WTC11 (cell line): ENCODE measurements around the gene CINP. TPM values are rescaled to one million over a fixed set of nuclear protein-coding genes. Genes with fewer than 3 reads are reported as not detected.

Experiments used
- ATAC-seq: fragments of 200-7000 bp; cut with Tn5 transposase; 2 replicates; pipeline ENCODE4 v1.10.0; 2021; ENCODE audit warnings: mild to moderate bottlenecking, moderate library complexity
- CTCF ChIA-PET: fragments of 300-600 bp; sonication (Branson Sonifier 250); formaldehyde crosslinking; loops from one replicate; lab custom pipeline; 2021; ENCODE audit warnings: antibody characterized with exemption; lab: Charles Lee
- POLR2A ChIA-PET: fragments of 350-600 bp; sonication (Branson Sonifier 250); formaldehyde crosslinking; loops from one replicate; lab custom pipeline; 2021; ENCODE audit warnings: antibody characterized with exemption; lab: Charles Lee
- DNase-seq: peaks from one replicate; pipeline ENCODE4 v3.0.0; 2021; ENCODE audit warnings: low spot score
- H3K27ac Mint-ChIP-seq: 2 replicates; pipeline ENCODE4 v1.8.0; 2021; ENCODE audit warnings: mixed read lengths
- H3K27me3 Mint-ChIP-seq: 2 replicates; pipeline ENCODE4 v1.8.0; 2021; ENCODE audit warnings: low read depth, mild to moderate bottlenecking, moderate library complexity, mixed read lengths
- H3K36me3 Mint-ChIP-seq: 2 replicates; pipeline ENCODE4 v1.8.0; 2021; ENCODE audit warnings: mixed read lengths
- H3K4me1 Mint-ChIP-seq: 2 replicates; pipeline ENCODE4 v1.8.0; 2022; ENCODE audit warnings: mixed read lengths
- H3K4me3 Mint-ChIP-seq: 2 replicates; pipeline ENCODE4 v1.8.0; 2021; ENCODE audit warnings: mild to moderate bottlenecking, moderate library complexity, mixed read lengths
- H3K9me3 Mint-ChIP-seq: 2 replicates; pipeline ENCODE4 v1.8.0; 2021; ENCODE audit warnings: mixed read lengths
- AR ChIP-seq: fragments of 250-450 bp; sonication (Bioruptor Pico); IDR thresholded peaks from 2 replicates; pipeline ENCODE4 v1.9.0; 2021; ENCODE audit warnings: mild to moderate bottlenecking
- ATF6 ChIP-seq: sonication (generic); formaldehyde crosslinking; IDR thresholded peaks from 2 replicates; pipeline ENCODE4 v1.8.1; 2023; ENCODE audit warnings: mild to moderate bottlenecking, missing genetic modification reagents
- E2F1 ChIP-seq: sonication (generic); formaldehyde crosslinking; IDR thresholded peaks from 2 replicates; pipeline ENCODE4 v1.8.0; 2022; ENCODE audit warnings: mild to moderate bottlenecking, missing genetic modification reagents
- ELF4 ChIP-seq: sonication (generic); formaldehyde crosslinking; IDR thresholded peaks from 2 replicates; pipeline ENCODE4 v1.8.1; 2022; ENCODE audit warnings: low read depth, mild to moderate bottlenecking, moderate library complexity, missing genetic modification reagents
- EMX1 ChIP-seq: fragments of 250-450 bp; sonication (Bioruptor Pico); IDR thresholded peaks from 2 replicates; pipeline ENCODE4 v1.8.0; 2021; ENCODE audit warnings: mild to moderate bottlenecking
- FOXK1 ChIP-seq: sonication (generic); formaldehyde crosslinking; IDR thresholded peaks from 2 replicates; pipeline ENCODE4 v1.8.0; 2022; ENCODE audit warnings: mild to moderate bottlenecking, moderate library complexity, missing genetic modification reagents
- FOXP1 ChIP-seq: sonication (generic); formaldehyde crosslinking; IDR thresholded peaks from 2 replicates; pipeline ENCODE4 v1.8.0; 2022; ENCODE audit warnings: missing genetic modification reagents, mild to moderate bottlenecking, moderate library complexity, borderline replicate concordance
- GRHL2 ChIP-seq: fragments of 250-450 bp; sonication (Bioruptor Pico); IDR thresholded peaks from 2 replicates; pipeline ENCODE4 v1.8.0; 2022; ENCODE audit warnings: mild to moderate bottlenecking, moderate library complexity; ENCODE audit not compliant: insufficient replicate concordance, severe bottlenecking
- JUN ChIP-seq: sonication (generic); formaldehyde crosslinking; IDR thresholded peaks from 2 replicates; pipeline ENCODE4 v1.8.0; 2023; ENCODE audit warnings: mild to moderate bottlenecking, missing genetic modification reagents
- MXD4 ChIP-seq: fragments of 250-450 bp; sonication (Bioruptor Pico); IDR thresholded peaks from 2 replicates; pipeline ENCODE4 v1.8.0; 2021; ENCODE audit warnings: mild to moderate bottlenecking, moderate library complexity, borderline replicate concordance
- SP1 ChIP-seq: sonication (generic); formaldehyde crosslinking; conservative IDR thresholded peaks from 2 replicates; pipeline ENCODE4 v1.8.1; 2022; ENCODE audit warnings: missing genetic modification reagents
- STAT6 ChIP-seq: sonication (generic); formaldehyde crosslinking; conservative IDR thresholded peaks from 2 replicates; pipeline ENCODE4 v1.8.1; 2023; ENCODE audit warnings: mild to moderate bottlenecking, low read depth, missing genetic modification reagents, moderate library complexity
- USF1 ChIP-seq: sonication (generic); formaldehyde crosslinking; IDR thresholded peaks from 2 replicates; pipeline ENCODE4 v1.8.0; 2022; ENCODE audit warnings: mild to moderate bottlenecking, missing genetic modification reagents
- ZNF232 ChIP-seq: sonication (generic); formaldehyde crosslinking; IDR thresholded peaks from 2 replicates; pipeline ENCODE4 v1.8.0; 2022; ENCODE audit warnings: mild to moderate bottlenecking, missing genetic modification reagents
- ZNF416 ChIP-seq: fragments of 250-450 bp; sonication (Bioruptor Pico); IDR thresholded peaks from 2 replicates; pipeline ENCODE4 v1.9.0; 2021; ENCODE audit warnings: mild to moderate bottlenecking, inconsistent platforms
- total RNA-seq: library from RNA; stranded (reverse); gene quantifications from 3 replicates; pipeline ENCODE4 v1.2.3, GENCODE V29; 2021
- TF ChIP-seq, protein P1 (sequence below): fragments of 250-450 bp; sonication (Bioruptor Pico); IDR thresholded peaks from 2 replicates; pipeline ENCODE4 v1.8.0; 2021; ENCODE audit warnings: mild to moderate bottlenecking
- TF ChIP-seq, protein P2 (sequence below): sonication (generic); formaldehyde crosslinking; IDR thresholded peaks from 2 replicates; pipeline ENCODE4 v1.8.0; 2023; ENCODE audit warnings: missing genetic modification reagents
- TF ChIP-seq, protein P3 (sequence below): sonication (generic); formaldehyde crosslinking; IDR thresholded peaks from 2 replicates; pipeline ENCODE4 v1.8.1; 2023; ENCODE audit warnings: mild to moderate bottlenecking, missing genetic modification reagents, moderate library complexity
- TF ChIP-seq, protein P4 (sequence below): sonication (generic); formaldehyde crosslinking; IDR thresholded peaks from 2 replicates; pipeline ENCODE4 v1.8.1; 2022; ENCODE audit warnings: low read depth, mild to moderate bottlenecking, moderate library complexity, missing genetic modification reagents, borderline replicate concordance
- TF ChIP-seq, protein P5 (sequence below): sonication (generic); formaldehyde crosslinking; IDR thresholded peaks from 2 replicates; pipeline ENCODE4 v1.8.0; 2022; ENCODE audit warnings: mild to moderate bottlenecking, missing genetic modification reagents

CINP gene
- total RNA-seq, 1 experiment from 2014 or later: 38.3 TPM

DNA sequence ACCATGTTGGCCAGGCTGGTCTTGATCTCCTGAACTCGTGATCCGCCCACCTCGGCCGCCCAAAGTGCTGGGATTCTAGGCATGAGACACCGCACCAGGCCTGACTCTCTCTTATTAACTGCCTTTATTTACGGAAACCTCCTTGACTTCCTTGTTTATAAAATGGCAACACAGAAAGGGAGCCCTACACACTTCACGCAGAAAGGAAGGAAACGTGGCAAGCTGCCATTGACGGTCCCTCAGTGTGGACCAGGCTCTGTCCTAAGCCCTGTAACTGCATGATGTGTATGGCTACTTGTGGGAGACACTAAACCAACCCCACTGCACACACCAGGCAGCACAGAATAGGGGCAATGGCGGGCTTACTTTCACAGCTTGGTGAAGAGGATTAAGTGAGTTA, 11.7 kb downstream of the CINP start:
- DNase-seq (no peak), ATAC-seq (no peak)
- no peak overlapping the region for H3K27ac Mint-ChIP-seq
- ChIA-PET CTCF (interaction anchor here (0.6 kb wide), 1 partner anchor 500 kb away, joined by 4 read pairs; no protein-coding TSS in a partner anchor), POLR2A (no interaction called here)
- H3K4me1 Mint-ChIP-seq: no peaks in the 10 kb centered on the region
- H3K36me3 Mint-ChIP-seq: peaks cover 39% of the 10 kb centered on the region
- no peaks in the 10 kb centered on the region for H3K9me3 Mint-ChIP-seq
- H3K27me3 Mint-ChIP-seq: no peaks in the 10 kb centered on the region
- H3K4me3 Mint-ChIP-seq: no peak overlapping the region
- no peak for TF ChIP-seq EMX1
- TF ChIP-seq ATF6: no peak
- no peak for TF ChIP-seq SP1 (CRISPR knock-in tag)
- TF ChIP-seq, protein P1, sequence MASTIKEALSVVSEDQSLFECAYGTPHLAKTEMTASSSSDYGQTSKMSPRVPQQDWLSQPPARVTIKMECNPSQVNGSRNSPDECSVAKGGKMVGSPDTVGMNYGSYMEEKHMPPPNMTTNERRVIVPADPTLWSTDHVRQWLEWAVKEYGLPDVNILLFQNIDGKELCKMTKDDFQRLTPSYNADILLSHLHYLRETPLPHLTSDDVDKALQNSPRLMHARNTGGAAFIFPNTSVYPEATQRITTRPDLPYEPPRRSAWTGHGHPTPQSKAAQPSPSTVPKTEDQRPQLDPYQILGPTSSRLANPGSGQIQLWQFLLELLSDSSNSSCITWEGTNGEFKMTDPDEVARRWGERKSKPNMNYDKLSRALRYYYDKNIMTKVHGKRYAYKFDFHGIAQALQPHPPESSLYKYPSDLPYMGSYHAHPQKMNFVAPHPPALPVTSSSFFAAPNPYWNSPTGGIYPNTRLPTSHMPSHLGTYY: no peak
- TF ChIP-seq JUN (CRISPR knock-in tag): no peak
- TF ChIP-seq, protein P2, sequence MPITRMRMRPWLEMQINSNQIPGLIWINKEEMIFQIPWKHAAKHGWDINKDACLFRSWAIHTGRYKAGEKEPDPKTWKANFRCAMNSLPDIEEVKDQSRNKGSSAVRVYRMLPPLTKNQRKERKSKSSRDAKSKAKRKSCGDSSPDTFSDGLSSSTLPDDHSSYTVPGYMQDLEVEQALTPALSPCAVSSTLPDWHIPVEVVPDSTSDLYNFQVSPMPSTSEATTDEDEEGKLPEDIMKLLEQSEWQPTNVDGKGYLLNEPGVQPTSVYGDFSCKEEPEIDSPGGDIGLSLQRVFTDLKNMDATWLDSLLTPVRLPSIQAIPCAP (CRISPR knock-in tag): no peak
- no peak for TF ChIP-seq ELF4 (CRISPR knock-in tag)
- TF ChIP-seq, protein P3, sequence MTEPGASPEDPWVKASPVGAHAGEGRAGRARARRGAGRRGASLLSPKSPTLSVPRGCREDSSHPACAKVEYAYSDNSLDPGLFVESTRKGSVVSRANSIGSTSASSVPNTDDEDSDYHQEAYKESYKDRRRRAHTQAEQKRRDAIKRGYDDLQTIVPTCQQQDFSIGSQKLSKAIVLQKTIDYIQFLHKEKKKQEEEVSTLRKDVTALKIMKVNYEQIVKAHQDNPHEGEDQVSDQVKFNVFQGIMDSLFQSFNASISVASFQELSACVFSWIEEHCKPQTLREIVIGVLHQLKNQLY (CRISPR knock-in tag): no peak
- TF ChIP-seq GRHL2: no peak
- TF ChIP-seq ZNF416 (CRISPR knock-in tag): no peak
- no peak for TF ChIP-seq E2F1

GRCh38 chr14:102348376-102348775, 14.3 kb downstream of the CINP start:
- no peak for DNase-seq
- no peak for ATAC-seq
- Mint-ChIP-seq H3K9me3 (no peaks in the 10 kb centered on the region), H3K4me3 (no peak overlapping the region), H3K27me3 (no peaks in the 10 kb centered on the region), H3K4me1 (no peaks in the 10 kb centered on the region), H3K27ac (no peak overlapping the region), H3K36me3 (peaks cover 32% of the 10 kb centered on the region)
- ChIA-PET POLR2A (no interaction called here), CTCF (no interaction called here)
- TF ChIP-seq USF1: no peak
- no peak for TF ChIP-seq ZNF232 (CRISPR knock-in tag)
- TF ChIP-seq, protein P4, sequence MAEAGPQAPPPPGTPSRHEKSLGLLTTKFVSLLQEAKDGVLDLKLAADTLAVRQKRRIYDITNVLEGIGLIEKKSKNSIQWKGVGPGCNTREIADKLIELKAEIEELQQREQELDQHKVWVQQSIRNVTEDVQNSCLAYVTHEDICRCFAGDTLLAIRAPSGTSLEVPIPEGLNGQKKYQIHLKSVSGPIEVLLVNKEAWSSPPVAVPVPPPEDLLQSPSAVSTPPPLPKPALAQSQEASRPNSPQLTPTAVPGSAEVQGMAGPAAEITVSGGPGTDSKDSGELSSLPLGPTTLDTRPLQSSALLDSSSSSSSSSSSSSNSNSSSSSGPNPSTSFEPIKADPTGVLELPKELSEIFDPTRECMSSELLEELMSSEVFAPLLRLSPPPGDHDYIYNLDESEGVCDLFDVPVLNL (CRISPR knock-in tag): no peak
- TF ChIP-seq, protein P5, sequence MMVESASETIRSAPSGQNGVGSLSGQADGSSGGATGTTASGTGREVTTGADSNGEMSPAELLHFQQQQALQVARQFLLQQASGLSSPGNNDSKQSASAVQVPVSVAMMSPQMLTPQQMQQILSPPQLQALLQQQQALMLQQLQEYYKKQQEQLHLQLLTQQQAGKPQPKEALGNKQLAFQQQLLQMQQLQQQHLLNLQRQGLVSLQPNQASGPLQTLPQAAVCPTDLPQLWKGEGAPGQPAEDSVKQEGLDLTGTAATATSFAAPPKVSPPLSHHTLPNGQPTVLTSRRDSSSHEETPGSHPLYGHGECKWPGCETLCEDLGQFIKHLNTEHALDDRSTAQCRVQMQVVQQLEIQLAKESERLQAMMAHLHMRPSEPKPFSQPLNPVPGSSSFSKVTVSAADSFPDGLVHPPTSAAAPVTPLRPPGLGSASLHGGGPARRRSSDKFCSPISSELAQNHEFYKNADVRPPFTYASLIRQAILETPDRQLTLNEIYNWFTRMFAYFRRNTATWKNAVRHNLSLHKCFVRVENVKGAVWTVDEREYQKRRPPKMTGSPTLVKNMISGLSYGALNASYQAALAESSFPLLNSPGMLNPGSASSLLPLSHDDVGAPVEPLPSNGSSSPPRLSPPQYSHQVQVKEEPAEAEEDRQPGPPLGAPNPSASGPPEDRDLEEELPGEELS (CRISPR knock-in tag): no peak
- no peak for TF ChIP-seq STAT6 (CRISPR knock-in tag)
- no peak for TF ChIP-seq AR
- no peak for TF ChIP-seq FOXP1
- no peak for TF ChIP-seq MXD4 (CRISPR knock-in tag)
- TF ChIP-seq FOXK1: no peak
